Neural cell (in vitro differentiated cells): ENCODE measurements around the gene BAG5.
A peak's percentile ranks its signal among the peaks of the same experiment; 100 is the strongest.

Experiments used
- CTCF ChIP-seq: fragments of 450-650 bp; IDR thresholded peaks from 2 replicates; pipeline ENCODE4 v1.5.1; 2014; ENCODE audit warnings: antibody characterized with exemption, mild to moderate bottlenecking, moderate library complexity; ENCODE audit not compliant: poor library complexity, severe bottlenecking
- EP300 ChIP-seq: fragments of 450-650 bp; conservative IDR thresholded peaks from 2 replicates; pipeline ENCODE4 v1.6.1; 2014; ENCODE audit warnings: antibody characterized with exemption, mild to moderate bottlenecking, moderate library complexity; ENCODE audit not compliant: poor library complexity, severe bottlenecking
- EZH2 ChIP-seq: fragments of 200-600, 300-800 bp; shearing (Covaris generic), sonication (generic); IDR thresholded peaks from 2 replicates; pipeline ENCODE4 v1.6.1; 2014; ENCODE audit warnings: antibody characterized with exemption, low read length, borderline replicate concordance, mild to moderate bottlenecking; ENCODE audit not compliant: insufficient read depth, poor library complexity, severe bottlenecking
- MXI1 ChIP-seq: fragments of 450-650 bp; conservative IDR thresholded peaks from 2 replicates; pipeline ENCODE4 v1.6.1; 2014; ENCODE audit warnings: antibody characterized with exemption, mild to moderate bottlenecking; ENCODE audit not compliant: poor library complexity, severe bottlenecking
- POLR2AphosphoS5 ChIP-seq: IDR thresholded peaks from 2 replicates; pipeline ENCODE4 v1.6.1; 2012
- TAF1 ChIP-seq: IDR thresholded peaks from 2 replicates; pipeline ENCODE4 v1.6.1; 2012; ENCODE audit warnings: low read depth
- TF ChIP-seq, protein P1 (sequence below): IDR thresholded peaks from 2 replicates; pipeline ENCODE4 v1.6.1; 2012; ENCODE audit warnings: borderline replicate concordance

GRCh38 chr14:103568952-103569351 lies 6.5 kb upstream of the BAG5 start:
- no peak for TF ChIP-seq EP300
- TF ChIP-seq CTCF = no peak
- no peak for TF ChIP-seq EZH2
- TF ChIP-seq POLR2AphosphoS5 = peak; percentile 6
- TF ChIP-seq MXI1 = no peak
- TF ChIP-seq, protein P1, sequence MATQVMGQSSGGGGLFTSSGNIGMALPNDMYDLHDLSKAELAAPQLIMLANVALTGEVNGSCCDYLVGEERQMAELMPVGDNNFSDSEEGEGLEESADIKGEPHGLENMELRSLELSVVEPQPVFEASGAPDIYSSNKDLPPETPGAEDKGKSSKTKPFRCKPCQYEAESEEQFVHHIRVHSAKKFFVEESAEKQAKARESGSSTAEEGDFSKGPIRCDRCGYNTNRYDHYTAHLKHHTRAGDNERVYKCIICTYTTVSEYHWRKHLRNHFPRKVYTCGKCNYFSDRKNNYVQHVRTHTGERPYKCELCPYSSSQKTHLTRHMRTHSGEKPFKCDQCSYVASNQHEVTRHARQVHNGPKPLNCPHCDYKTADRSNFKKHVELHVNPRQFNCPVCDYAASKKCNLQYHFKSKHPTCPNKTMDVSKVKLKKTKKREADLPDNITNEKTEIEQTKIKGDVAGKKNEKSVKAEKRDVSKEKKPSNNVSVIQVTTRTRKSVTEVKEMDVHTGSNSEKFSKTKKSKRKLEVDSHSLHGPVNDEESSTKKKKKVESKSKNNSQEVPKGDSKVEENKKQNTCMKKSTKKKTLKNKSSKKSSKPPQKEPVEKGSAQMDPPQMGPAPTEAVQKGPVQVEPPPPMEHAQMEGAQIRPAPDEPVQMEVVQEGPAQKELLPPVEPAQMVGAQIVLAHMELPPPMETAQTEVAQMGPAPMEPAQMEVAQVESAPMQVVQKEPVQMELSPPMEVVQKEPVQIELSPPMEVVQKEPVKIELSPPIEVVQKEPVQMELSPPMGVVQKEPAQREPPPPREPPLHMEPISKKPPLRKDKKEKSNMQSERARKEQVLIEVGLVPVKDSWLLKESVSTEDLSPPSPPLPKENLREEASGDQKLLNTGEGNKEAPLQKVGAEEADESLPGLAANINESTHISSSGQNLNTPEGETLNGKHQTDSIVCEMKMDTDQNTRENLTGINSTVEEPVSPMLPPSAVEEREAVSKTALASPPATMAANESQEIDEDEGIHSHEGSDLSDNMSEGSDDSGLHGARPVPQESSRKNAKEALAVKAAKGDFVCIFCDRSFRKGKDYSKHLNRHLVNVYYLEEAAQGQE = no peak
- no peak for TF ChIP-seq TAF1
